GM23248 (cell line): Measurements from ENCODE around the gene ERCC1. TPM values are rescaled to one million over a fixed set of nuclear protein-coding genes. Genes with fewer than 3 reads are reported as not detected.

Experiments used
- DNase-seq: peaks from one replicate; pipeline ENCODE4 v3.0.0-alpha.2; 2015
- H2AFZ ChIP-seq: fragments of 200-600 bp; sonication (generic); 2 replicates; pipeline ENCODE4 v1.6.1; 2016; ENCODE audit warnings: antibody characterized with exemption
- H3F3A ChIP-seq: fragments of 200-600 bp; sonication (generic); 2 replicates; pipeline ENCODE4 v1.6.1; 2016; ENCODE audit warnings: mild to moderate bottlenecking, antibody characterized with exemption, mixed run types; ENCODE audit not compliant: insufficient read depth
- H3K27ac ChIP-seq: fragments of 200-600 bp; sonication (generic); 2 replicates; pipeline ENCODE4 v1.5.1; 2016; ENCODE audit warnings: mild to moderate bottlenecking
- H3K27me3 ChIP-seq: fragments of 200-600 bp; sonication (generic); replicated peaks from 2 replicates; pipeline ENCODE4 v1.6.1; 2016; ENCODE audit warnings: mild to moderate bottlenecking; ENCODE audit not compliant: insufficient read depth
- H3K36me3 ChIP-seq: fragments of 200-600 bp; sonication (generic); 2 replicates; pipeline ENCODE4 v1.6.1; 2016; ENCODE audit warnings: low read depth, mild to moderate bottlenecking
- H3K4me1 ChIP-seq: fragments of 200-600 bp; sonication (generic); 2 replicates; pipeline ENCODE4 v1.6.1; 2016; ENCODE audit warnings: mild to moderate bottlenecking; ENCODE audit not compliant: insufficient read depth
- H3K4me2 ChIP-seq: fragments of 200-600 bp; sonication (generic); one replicate; pipeline ENCODE4 v1.6.1; 2016; ENCODE audit warnings: mild to moderate bottlenecking; ENCODE audit not compliant: unreplicated experiment
- H3K4me3 ChIP-seq: fragments of 200-600 bp; sonication (generic); 2 replicates; pipeline ENCODE4 v1.5.1; 2016; ENCODE audit warnings: mild to moderate bottlenecking
- H3K79me2 ChIP-seq: fragments of 200-600 bp; sonication (generic); 2 replicates; pipeline ENCODE4 v1.6.1; 2016; ENCODE audit warnings: mild to moderate bottlenecking; ENCODE audit not compliant: insufficient read depth
- H3K9ac ChIP-seq: fragments of 200-600 bp; sonication (generic); 2 replicates; pipeline ENCODE4 v1.6.1; 2016; ENCODE audit warnings: mild to moderate bottlenecking
- H3K9me2 ChIP-seq: fragments of 200-600 bp; sonication (generic); 2 replicates; pipeline ENCODE4 v1.6.1; 2016; ENCODE audit warnings: mixed run types, mild to moderate bottlenecking, moderate library complexity; ENCODE audit not compliant: insufficient read depth
- H3K9me3 ChIP-seq: fragments of 200-600 bp; sonication (generic); one replicate; pipeline ENCODE4 v1.6.1; 2017; ENCODE audit warnings: low read depth
- H4K20me1 ChIP-seq: fragments of 200-600 bp; sonication (generic); 2 replicates; pipeline ENCODE4 v1.6.0; 2016; ENCODE audit not compliant: insufficient read depth
- EZH2 ChIP-seq: fragments of 200-600 bp; sonication (generic); IDR thresholded peaks from 2 replicates; pipeline ENCODE4 v1.6.1; 2018; ENCODE audit warnings: antibody characterized with exemption, mild to moderate bottlenecking; ENCODE audit not compliant: insufficient read depth, poor library complexity, severe bottlenecking
- EZH2phosphoT487 ChIP-seq: fragments of 200-600 bp; sonication (generic); IDR thresholded peaks from 2 replicates; pipeline ENCODE4 v1.6.1; 2018; ENCODE audit warnings: antibody characterized with exemption, moderate library complexity, mild to moderate bottlenecking, low read depth; ENCODE audit not compliant: insufficient read depth
- WGBS, 2 experiments: methylation state at CpG; one replicate each; pipeline ENCODE4 v1.1.6; 2015 to 2017; ENCODE audit warnings: low lambda C conversion rate in 2 of 2, low coverage in 1 of 2; ENCODE audit errors: missing lambda C conversion rate in 2 of 2; 5-methylcytosine and 5-hydroxymethylcytosine counted together
- in situ Hi-C: fragments of 300-500 bp; cut with MboI; formaldehyde crosslinking; loops from 2 replicates; pipeline ENCODE4 v1.15.0; 2020
- polyA plus RNA-seq: library from polyadenylated mRNA; unstranded; fragments of >200 nt; fragmentation: Nextera tagmentation; extraction: Ambion mirVana; gene quantifications from 2 replicates; pipeline ENCODE4 v1.2.1, GENCODE V29; 2016
- total RNA-seq: library from RNA; depleted of rRNA; stranded (reverse); fragments of >200 nt; shearing (Covaris generic); gene quantifications from 2 replicates; pipeline ENCODE4 v1.2.3, GENCODE V29; 2014

ERCC1 gene
- total and polyA plus RNA-seq, 2 experiments from 2014 or later, result 79.8 to 89.0 TPM

- H3K9me3 ChIP-seq, result no peaks in the 10 kb centered on the region
- H3K27me3 ChIP-seq, result no peaks in the 10 kb centered on the region
- DNase-seq, result peak; percentile 31
- no peaks in the 10 kb centered on the region for H3K9me2 ChIP-seq
- in situ Hi-C loops, result no loop called here
- no peak overlapping the region for H2AFZ ChIP-seq
- peaks cover 10% of the 10 kb centered on the region; the same call in 1 of the 2 replicates for H3K4me1 ChIP-seq
- 87 to 91% methylated on average over 12 to 16 of the region's 16 CpGs for WGBS, 2 experiments
- H3K9ac ChIP-seq, result no peak overlapping the region
- H3K4me3 ChIP-seq, result no peak overlapping the region
- H4K20me1 ChIP-seq, result no peaks in the 10 kb centered on the region
- H3F3A ChIP-seq, result peaks cover 18% of the 10 kb centered on the region
- no peaks in the 10 kb centered on the region for H3K36me3 ChIP-seq
- no peak overlapping the region for H3K4me2 ChIP-seq
- peaks cover 34% of the 10 kb centered on the region for H3K79me2 ChIP-seq
- TF ChIP-seq EZH2phosphoT487, result no peak
- no peak for TF ChIP-seq EZH2
- no peak overlapping the region for H3K27ac ChIP-seq
Measured at GRCh38 chr19:45471111-45471930, 47.6 kb upstream of the ERCC1 start.

DNA sequence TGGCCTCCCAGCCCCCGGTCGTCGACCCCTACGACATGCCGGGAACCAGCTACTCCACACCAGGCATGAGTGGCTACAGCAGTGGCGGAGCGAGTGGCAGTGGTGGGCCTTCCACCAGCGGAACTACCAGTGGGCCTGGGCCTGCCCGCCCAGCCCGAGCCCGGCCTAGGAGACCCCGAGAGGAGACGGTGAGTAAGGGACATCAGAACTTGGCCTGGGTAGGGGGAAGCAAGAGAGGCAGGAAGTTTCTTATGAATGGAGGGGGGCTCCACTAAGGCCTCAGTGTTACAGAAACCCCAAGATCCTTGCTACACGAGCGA, 47.0 kb upstream of the ERCC1 start:
- no peak for DNase-seq
- no peak overlapping the region for H3K4me3 ChIP-seq
- H2AFZ ChIP-seq, result no peak overlapping the region
- H3K4me1 ChIP-seq, result peaks cover 10% of the 10 kb centered on the region; the same call in 1 of the 2 replicates
- WGBS, 2 experiments, result 96 to 97% methylated on average over 10 to 15 of the region's 15 CpGs
- H3K9ac ChIP-seq, result peak overlapping the region; percentile 100
- no peaks in the 10 kb centered on the region for H3K36me3 ChIP-seq
- no peak for TF ChIP-seq EZH2phosphoT487
- TF ChIP-seq EZH2, result no peak
- H3K27me3 ChIP-seq, result no peaks in the 10 kb centered on the region
- in situ Hi-C loops, result no loop called here
- no peaks in the 10 kb centered on the region for H3K9me3 ChIP-seq
- H3F3A ChIP-seq, result peaks cover 12% of the 10 kb centered on the region
- peaks cover 28% of the 10 kb centered on the region for H3K79me2 ChIP-seq
- peak overlapping the region; percentile 100 for H3K27ac ChIP-seq
- H3K9me2 ChIP-seq, result no peaks in the 10 kb centered on the region
- H3K4me2 ChIP-seq, result no peak overlapping the region
- H4K20me1 ChIP-seq, result no peaks in the 10 kb centered on the region

- WGBS, 2 experiments, result 24 to 36% methylated on average over 24 to 33 of the region's 33 CpGs
- in situ Hi-C loops, result no loop called here
- no peaks in the 10 kb centered on the region for H3K36me3 ChIP-seq
- H3K9me2 ChIP-seq, result no peaks in the 10 kb centered on the region
- peaks cover 10% of the 10 kb centered on the region; the same call in 1 of the 2 replicates for H3K4me1 ChIP-seq
- 0 out of 2 replicates have a peak overlapping the region, but pooled peaks have one; percentile 65 for H2AFZ ChIP-seq
- peak overlapping the region; percentile 100 for H3K27ac ChIP-seq
- no peaks in the 10 kb centered on the region for H3K9me3 ChIP-seq
- H3K9ac ChIP-seq, result peak overlapping the region; percentile 100
- peak; percentile 90 for DNase-seq
- no peaks in the 10 kb centered on the region for H3K27me3 ChIP-seq
- TF ChIP-seq EZH2phosphoT487 (no peak), EZH2 (no peak)
- peak overlapping the region; percentile 96 for H3K4me3 ChIP-seq
- H3K4me2 ChIP-seq, result peak overlapping the region; percentile 99
- H3F3A ChIP-seq, result peaks cover 7% of the 10 kb centered on the region
- peaks cover 27% of the 10 kb centered on the region for H3K79me2 ChIP-seq
- no peaks in the 10 kb centered on the region for H4K20me1 ChIP-seq
Measured at GRCh38 chr19:45469945-45470761, 46.4 kb upstream of the ERCC1 start.

DNA sequence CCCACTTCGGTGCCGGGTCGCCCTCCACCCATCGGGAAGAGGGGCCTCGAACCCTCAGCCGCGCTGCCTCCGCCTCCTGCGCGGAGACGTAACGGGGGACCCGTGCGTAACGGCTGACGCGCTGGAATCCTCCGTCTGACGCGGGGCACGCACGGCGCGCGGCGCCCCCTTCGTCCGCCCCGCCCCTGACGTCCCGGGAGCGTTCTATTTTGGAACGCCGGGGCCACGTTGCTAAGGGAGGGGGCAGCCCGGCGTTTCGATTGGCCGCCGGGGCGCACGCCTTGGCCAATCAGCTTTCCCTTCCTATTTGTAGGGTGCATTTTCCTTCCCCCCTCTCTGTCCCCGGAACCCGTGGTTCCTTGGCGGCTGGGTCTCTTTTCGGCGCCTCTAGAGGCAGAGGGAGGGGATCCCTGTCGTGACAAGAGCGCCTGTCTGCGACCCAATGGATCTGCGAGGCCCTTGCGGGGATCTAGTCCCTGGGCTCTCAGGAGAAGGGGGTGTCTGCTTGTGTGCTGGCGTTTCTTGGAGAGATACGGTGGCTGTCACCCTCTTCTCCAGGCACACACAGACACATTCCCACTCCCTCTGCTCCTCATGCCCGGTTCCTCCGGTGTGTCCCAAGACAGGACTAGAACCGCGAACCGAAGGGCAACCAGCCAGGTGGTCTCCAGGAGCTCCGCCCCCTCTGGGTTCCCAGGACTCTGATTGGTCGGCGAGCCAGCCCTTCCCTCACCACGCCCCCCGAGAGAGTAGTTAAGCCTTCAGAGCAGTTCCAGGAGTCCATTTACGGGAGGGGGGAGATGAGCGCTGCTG, 45.6 kb upstream of the ERCC1 start:
- 0% methylated on average over 34 to 61 of the region's 66 CpGs for WGBS, 2 experiments
- in situ Hi-C loops, result no loop called here
- H3K79me2 ChIP-seq, result peaks cover 27% of the 10 kb centered on the region

More for the DNA sequence above, 45.6 kb upstream of the ERCC1 start:
- Histone ChIP-seq H3K9me3 (no peaks in the 10 kb centered on the region), H4K20me1 (no peaks in the 10 kb centered on the region), H3K4me1 (peaks cover 10% of the 10 kb centered on the region; the same call in 1 of the 2 replicates), H3K9ac (peak overlapping the region; percentile 100), H3K27me3 (no peaks in the 10 kb centered on the region), H3F3A (no peaks in the 10 kb centered on the region; the same call in 1 of the 2 replicates), H2AFZ (peak overlapping the region; percentile 65), H3K27ac (peak overlapping the region; percentile 100), H3K9me2 (no peaks in the 10 kb centered on the region), H3K36me3 (no peaks in the 10 kb centered on the region), H3K4me3 (peak overlapping the region; percentile 96), H3K4me2 (peak overlapping the region; percentile 100)
- peak; percentile 98 for DNase-seq
- no peak for TF ChIP-seq EZH2phosphoT487
- TF ChIP-seq EZH2, result no peak
